Measurements from ENCODE around the gene CHRM4. TPM values are rescaled to one million over a fixed set of nuclear protein-coding genes. Genes with fewer than 3 reads are reported as not detected.

CHRM4 gene
- total RNA-seq, 1 experiment from 2014 or later, result not detected

GRCh38 chr11:46334211-46334610 is 57.4 kb downstream of the CHRM4 start:
- Mint-ChIP-seq H3K27ac (ENCODE audit: unreplicated experiment) (no peak overlapping the region), H3K4me1 (ENCODE audit: low read depth, unreplicated experiment) (peaks cover 7% of the 10 kb centered on the region), H3K4me3 (ENCODE audit: low read depth, unreplicated experiment) (no peak overlapping the region), H3K36me3 (ENCODE audit: insufficient read depth, unreplicated experiment) (no peaks in the 10 kb centered on the region), H3K27me3 (ENCODE audit: unreplicated experiment) (peaks cover 95% of the 10 kb centered on the region), H3K9me3 (ENCODE audit: low read depth, unreplicated experiment) (no peaks in the 10 kb centered on the region)
- CTCF ChIA-PET, result no interaction called here
- intact Hi-C loops (cut with micrococcal nuclease; ENCODE audit: unreplicated experiment), result no loop called here
- BruUV-seq (replicated peaks), result no TSS peak
- no peak for DNase-seq
- no peak for TF ChIP-seq CTCF (IDR thresholded peaks at IDR 0.05; ENCODE audit: unreplicated experiment)

Small RNA genes lying within 50 kb of the gene (microRNA-seq; reads per million reads assigned to microRNA genes)
- gene MIR4688, result 1.4 reads per million

Other genes starting within 250 kb of the CHRM4 start
- gene CREB3L1, start 114.1 kb downstream of the CHRM4 start, total RNA-seq (2022), result 0.61 TPM in 1 of 2 replicates, not detected in the other
- 38.0 and 40.2 TPM in 2 replicates for gene DGKZ, start 44.3 kb downstream of the CHRM4 start, total RNA-seq (2022)
- gene MDK, start 10.1 kb downstream of the CHRM4 start, total RNA-seq (2022), result 74.9 and 139 TPM in 2 replicates
- 35.0 and 42.2 TPM in 2 replicates for gene AMBRA1, start 202.2 kb upstream of the CHRM4 start, total RNA-seq (2022)
- gene HARBI1, start 225.5 kb upstream of the CHRM4 start, total RNA-seq (2022), result 8.2 and 10.1 TPM in 2 replicates
- 53.2 and 57.1 TPM in 2 replicates for gene ATG13, start 225.8 kb upstream of the CHRM4 start, total RNA-seq (2022)